Progenitor cell of endocrine pancreas (in vitro differentiated cells): Measurements from ENCODE around the gene KIAA0930. TPM values are rescaled to one million over a fixed set of nuclear protein-coding genes. Genes with fewer than 3 reads are reported as not detected.
"Not testable (repeated sequence)": the region's sequence is repeated elsewhere in the genome, so short reads cannot be mapped to it uniquely, and the experiment has no call there.

ENCODE experiments used
- DNase-seq: peaks from one replicate; pipeline ENCODE4 v3.0.0; 2021; ENCODE audit warnings: low spot score; ENCODE audit not compliant: unreplicated experiment
- H3K27ac Mint-ChIP-seq: 2 replicates; pipeline ENCODE4 v1.8.0; 2021; ENCODE audit warnings: mild to moderate bottlenecking, moderate library complexity, mixed read lengths
- H3K27me3 Mint-ChIP-seq: 2 replicates; pipeline ENCODE4 v1.8.0; 2021; ENCODE audit warnings: mixed read lengths
- H3K36me3 Mint-ChIP-seq: 2 replicates; pipeline ENCODE4 v1.8.0; 2022; ENCODE audit warnings: mixed read lengths; ENCODE audit not compliant: insufficient read depth
- H3K4me1 Mint-ChIP-seq: 2 replicates; pipeline ENCODE4 v1.8.0; 2021; ENCODE audit warnings: low read depth, mixed read lengths
- H3K4me3 Mint-ChIP-seq: 2 replicates; pipeline ENCODE4 v1.8.0; 2021; ENCODE audit warnings: low read depth, mild to moderate bottlenecking, moderate library complexity, mixed read lengths
- H3K9me3 Mint-ChIP-seq: 2 replicates; pipeline ENCODE4 v1.8.0; 2021; ENCODE audit warnings: low read depth, mixed read lengths
- CTCF ChIP-seq: fragments of 200-600 bp; sonication (generic); IDR thresholded peaks from one replicate; pipeline ENCODE4 v1.5.0; 2021; ENCODE audit warnings: antibody characterized with exemption, mild to moderate bottlenecking; ENCODE audit not compliant: unreplicated experiment
- total RNA-seq: library from RNA; stranded (reverse); gene quantifications from 2 replicates; pipeline ENCODE4 v1.2.1, GENCODE V29; 2021

The KIAA0930 gene
- total RNA-seq, 1 donor from 2014 or later: 45.3 TPM

- no peak for DNase-seq
- H3K27ac Mint-ChIP-seq: no peak overlapping the region
- TF ChIP-seq CTCF: no peak
- no peak overlapping the region for H3K4me3 Mint-ChIP-seq
- no peaks in the 10 kb centered on the region for H3K36me3 Mint-ChIP-seq
- H3K4me1 Mint-ChIP-seq: peaks cover 6% of the 10 kb centered on the region
- H3K27me3 Mint-ChIP-seq: peaks cover 41% of the 10 kb centered on the region
- H3K9me3 Mint-ChIP-seq: no peaks in the 10 kb centered on the region
Observed at GRCh38 chr22:45281010-45281409, 40.3 kb upstream of the KIAA0930 start.

DNA sequence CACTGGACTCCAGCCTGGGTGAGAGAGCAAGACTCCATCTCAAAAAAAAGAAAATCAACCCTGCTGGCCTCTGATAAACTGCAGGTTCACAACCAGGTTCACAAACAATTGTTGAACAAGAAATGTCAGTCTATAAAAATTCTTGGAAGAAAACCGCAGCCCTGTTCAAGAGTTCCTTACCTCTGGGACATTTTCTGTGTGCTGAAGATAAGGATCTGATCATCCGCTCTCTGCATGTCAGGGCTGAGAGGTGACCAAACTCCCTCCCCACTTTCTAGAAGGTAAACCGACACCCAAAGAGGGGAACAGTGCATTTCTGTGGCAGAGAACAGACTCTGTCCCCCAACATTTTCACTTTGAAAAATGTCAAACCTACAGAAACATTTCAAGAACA, 39.9 kb upstream of the KIAA0930 start:
- no peak for DNase-seq
- Mint-ChIP-seq H3K4me1 (peaks cover 5% of the 10 kb centered on the region), H3K36me3 (no peaks in the 10 kb centered on the region), H3K27ac (no peak overlapping the region), H3K27me3 (peaks cover 39% of the 10 kb centered on the region), H3K9me3 (no peaks in the 10 kb centered on the region), H3K4me3 (no peak overlapping the region)
- TF ChIP-seq CTCF: no peak

DNA sequence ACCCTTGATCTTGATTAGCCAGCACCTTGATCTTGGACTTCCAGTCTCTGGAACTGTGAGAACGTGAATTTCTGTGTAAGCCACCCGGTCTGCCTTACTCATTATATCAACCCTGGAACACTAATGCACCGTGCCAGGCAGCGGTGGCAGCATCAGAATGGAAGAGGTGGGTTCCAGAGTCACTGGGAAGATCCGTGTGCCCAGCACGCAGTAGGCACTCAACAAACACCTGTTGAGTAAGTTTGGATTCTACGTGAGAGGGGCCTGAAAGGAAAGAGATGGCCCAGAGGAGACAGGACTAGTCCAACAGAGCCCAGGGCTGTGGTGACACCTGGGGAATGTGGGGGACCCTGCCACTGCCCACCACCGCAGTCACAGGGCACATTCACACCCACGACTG, 37.4 kb upstream of the KIAA0930 start:
- H3K27me3 Mint-ChIP-seq: peaks cover 27% of the 10 kb centered on the region

GRCh38 chr22:45277720-45278119, 37.0 kb upstream of the KIAA0930 start:
- not testable (repeated sequence) for H3K4me3 Mint-ChIP-seq, H3K36me3 Mint-ChIP-seq, DNase-seq, H3K27ac Mint-ChIP-seq, H3K4me1 Mint-ChIP-seq, H3K9me3 Mint-ChIP-seq
- peaks cover 26% of the 10 kb centered on the region for H3K27me3 Mint-ChIP-seq

More for the DNA sequence above, 37.4 kb upstream of the KIAA0930 start:
- no peak for TF ChIP-seq CTCF
- no peak overlapping the region for H3K4me3 Mint-ChIP-seq
- H3K36me3 Mint-ChIP-seq: no peaks in the 10 kb centered on the region
- no peak overlapping the region for H3K27ac Mint-ChIP-seq
- H3K4me1 Mint-ChIP-seq: peaks cover 9% of the 10 kb centered on the region
- no peak for DNase-seq
- H3K9me3 Mint-ChIP-seq: no peaks in the 10 kb centered on the region

DNA sequence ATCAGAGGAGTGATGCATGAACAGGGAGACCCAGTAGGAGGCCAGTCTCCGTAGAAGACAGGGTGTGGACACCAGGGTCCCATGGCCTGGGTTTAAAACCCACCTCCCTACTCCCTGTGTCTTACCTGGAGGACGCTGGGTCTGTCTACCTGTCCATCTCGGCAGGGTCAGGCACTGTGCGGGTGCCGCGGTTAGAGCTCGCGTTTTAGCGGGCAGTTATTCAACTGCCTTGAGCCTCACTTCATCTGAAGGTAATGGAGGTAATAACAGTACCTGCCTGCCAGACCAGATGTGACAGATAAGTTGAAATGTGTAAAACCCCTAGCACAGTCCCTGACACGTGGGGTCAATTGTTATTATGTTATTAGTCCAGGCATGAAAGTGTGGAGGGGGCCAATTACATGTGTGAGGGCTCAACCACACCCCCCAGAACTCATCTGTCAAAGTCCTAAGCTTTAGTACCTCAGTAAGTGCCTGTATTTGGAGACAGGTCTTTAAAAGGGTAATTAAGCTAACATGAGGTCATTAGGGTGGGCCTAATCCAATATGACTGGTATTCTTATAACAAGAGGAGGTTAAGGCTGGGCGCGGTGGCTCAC, 35.9 kb upstream of the KIAA0930 start:
- no peaks in the 10 kb centered on the region for H3K9me3 Mint-ChIP-seq

More for the DNA sequence above, 35.9 kb upstream of the KIAA0930 start:
- TF ChIP-seq CTCF: no peak
- Mint-ChIP-seq H3K4me1 (peaks cover 9% of the 10 kb centered on the region), H3K4me3 (no peak overlapping the region), H3K27ac (no peak overlapping the region), H3K27me3 (peaks cover 20% of the 10 kb centered on the region), H3K36me3 (no peaks in the 10 kb centered on the region)
- no peak for DNase-seq
